ENCODE results near the gene BOLA3.
"Not testable (repeated sequence)": the region's sequence is repeated elsewhere in the genome, so short reads cannot be mapped to it uniquely, and the experiment has no call there.

Gene BOLA3

GRCh38 chr2:74101574-74102300, 46.0 kb downstream of the BOLA3 start:
- DNase-seq: no peak

GRCh38 chr2:74100254-74101216, 47.2 kb downstream of the BOLA3 start:
- DNase-seq: no peak

- peak in 2 of 14 donors; percentile 32 to 42 for DNase-seq
Measured at GRCh38 chr2:74099835-74100234, 47.9 kb downstream of the BOLA3 start.

- no peak for DNase-seq
Measured at GRCh38 chr2:74099271-74099670, 48.4 kb downstream of the BOLA3 start.

GRCh38 chr2:74097574-74097973, 50.1 kb downstream of the BOLA3 start:
- no peak for DNase-seq

GRCh38 chr2:74096052-74096451, 51.7 kb downstream of the BOLA3 start:
- no peak for DNase-seq

GRCh38 chr2:74095632-74096031, 52.1 kb downstream of the BOLA3 start:
- DNase-seq: no peak

- peak in 2 of 14 donors; percentile 39 to 58 for DNase-seq
Measured at GRCh38 chr2:74094291-74094690, 53.4 kb downstream of the BOLA3 start.

GRCh38 chr2:74093840-74094239, 53.9 kb downstream of the BOLA3 start:
- peak in 4 of 14 donors; percentile 17 to 58 (median 35) for DNase-seq

GRCh38 chr2:74093426-74093825, 54.3 kb downstream of the BOLA3 start:
- no peak for DNase-seq

GRCh38 chr2:74092275-74092674, 55.4 kb downstream of the BOLA3 start:
- DNase-seq: peak in 4 of 14 donors; percentile 15 to 34 (median 19)

GRCh38 chr2:74091391-74091790, 56.3 kb downstream of the BOLA3 start:
- DNase-seq: no peak

- no peak for DNase-seq
Measured at GRCh38 chr2:74089816-74090745, 57.6 kb downstream of the BOLA3 start.

- not testable (repeated sequence) for DNase-seq
Measured at GRCh38 chr2:74088676-74089075, 59.0 kb downstream of the BOLA3 start.

- no peak for DNase-seq
Measured at GRCh38 chr2:74087696-74088095, 60.0 kb downstream of the BOLA3 start.

- no peak for DNase-seq
Measured at GRCh38 chr2:74086021-74086420, 61.7 kb downstream of the BOLA3 start.
